OCI-LY3 (cell line): Measurements from ENCODE around the gene DGLUCY.

Experiments used
- EZH2phosphoT487 ChIP-seq: fragments of 200-600 bp; shearing (Covaris generic); IDR thresholded peaks from 2 replicates; pipeline ENCODE4 v1.6.1; 2018; ENCODE audit warnings: antibody characterized with exemption, mixed run types, low read depth
- TF ChIP-seq, protein P1 (sequence below): fragments of 200-600, 300-600 bp; sonication (generic); IDR thresholded peaks from 2 replicates; pipeline ENCODE4 v1.5.1; 2014; ENCODE audit warnings: antibody characterized with exemption, low read length, low read depth

DNA sequence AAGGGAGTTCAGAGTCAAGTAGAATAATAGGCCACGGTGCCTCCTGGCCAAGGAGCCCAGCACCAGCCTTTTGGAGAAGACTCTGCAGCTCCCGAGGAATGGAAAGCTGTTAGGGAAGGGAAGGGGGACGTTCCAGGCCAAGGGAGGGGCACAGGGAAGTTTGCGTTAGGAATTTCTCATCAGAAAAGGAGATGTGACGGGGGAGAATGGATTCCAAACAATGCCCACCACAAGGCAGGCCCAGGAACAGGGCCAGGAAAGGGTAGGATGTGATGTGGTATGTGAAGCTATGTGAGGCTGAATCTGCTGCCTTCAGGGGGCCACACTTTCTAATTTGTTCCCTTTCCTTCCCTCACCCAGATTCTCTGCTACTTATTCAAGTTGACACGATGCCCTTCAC lies 46.0 kb downstream of the DGLUCY start:
- TF ChIP-seq, protein P1, sequence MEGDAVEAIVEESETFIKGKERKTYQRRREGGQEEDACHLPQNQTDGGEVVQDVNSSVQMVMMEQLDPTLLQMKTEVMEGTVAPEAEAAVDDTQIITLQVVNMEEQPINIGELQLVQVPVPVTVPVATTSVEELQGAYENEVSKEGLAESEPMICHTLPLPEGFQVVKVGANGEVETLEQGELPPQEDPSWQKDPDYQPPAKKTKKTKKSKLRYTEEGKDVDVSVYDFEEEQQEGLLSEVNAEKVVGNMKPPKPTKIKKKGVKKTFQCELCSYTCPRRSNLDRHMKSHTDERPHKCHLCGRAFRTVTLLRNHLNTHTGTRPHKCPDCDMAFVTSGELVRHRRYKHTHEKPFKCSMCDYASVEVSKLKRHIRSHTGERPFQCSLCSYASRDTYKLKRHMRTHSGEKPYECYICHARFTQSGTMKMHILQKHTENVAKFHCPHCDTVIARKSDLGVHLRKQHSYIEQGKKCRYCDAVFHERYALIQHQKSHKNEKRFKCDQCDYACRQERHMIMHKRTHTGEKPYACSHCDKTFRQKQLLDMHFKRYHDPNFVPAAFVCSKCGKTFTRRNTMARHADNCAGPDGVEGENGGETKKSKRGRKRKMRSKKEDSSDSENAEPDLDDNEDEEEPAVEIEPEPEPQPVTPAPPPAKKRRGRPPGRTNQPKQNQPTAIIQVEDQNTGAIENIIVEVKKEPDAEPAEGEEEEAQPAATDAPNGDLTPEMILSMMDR: no peak
- TF ChIP-seq EZH2phosphoT487: no peak
